Fibroblast of lung (primary cell): ENCODE data around the gene OR5K2.

Source experiments
- CTCF ChIP-seq, 2 donors: IDR thresholded peaks in 1 of 2; conservative IDR thresholded peaks in 1 of 2; 1 replicate in 1 of 2; 2 replicates in 1 of 2; pipeline ENCODE4 v1.5.1; 2011 to 2012; ENCODE audit warnings: low read length in 2 of 2, control low read depth in 1 of 2, inconsistent platforms in 1 of 2, low read depth in 1 of 2, mild to moderate bottlenecking in 1 of 2
- EZH2 ChIP-seq: IDR thresholded peaks from 2 replicates; pipeline ENCODE4 v1.5.1; 2012; ENCODE audit warnings: low read length, control low read depth, mild to moderate bottlenecking; ENCODE audit errors: missing control alignments

GRCh38 chr3:98513736-98514135 is 16.3 kb downstream of the OR5K2 start:
- no peak for TF ChIP-seq CTCF (conservative IDR thresholded peaks at IDR 0.05 in 1 of 2, IDR thresholded peaks at IDR 0.05 in 1 of 2; ENCODE audit: low read depth in 1 of 2, low read length in 2 of 2)
- no peak for TF ChIP-seq EZH2
